A549 (cell line): ENCODE data around the gene MAP2K1.

Experiments
- CTCF ChIP-seq: fragments of >200 bp; sonication (Bioruptor Twin); formaldehyde crosslinking; IDR thresholded peaks from 3 replicates; pipeline ENCODE4 v1.5.1; 2016
- EP300 ChIP-seq, 2 experiments: fragments of >200 bp; sonication (Bioruptor Twin); formaldehyde crosslinking; IDR thresholded peaks; 2 replicates in 1 of 2; 3 replicates in 1 of 2; pipeline ENCODE4 v1.6.1; 2016 to 2017

- TF ChIP-seq CTCF (no peak), EP300 (IDR thresholded peaks at IDR 0.05) (no peak)
These were observed 13.7 kb downstream of the MAP2K1 start for GRCh38 chr15:66400351-66400774.
